ENCODE results near the gene FANCF.

GRCh38 chr11:22666688-22667439 is 41.2 kb upstream of the FANCF start:
- TF ChIP-seq POLR2A (IDR thresholded peaks at IDR 0.05) (no peak), CTCF (IDR thresholded peaks at IDR 0.05) (peak in 1 of 6 experiments; percentile 12)
